Keratinocyte (primary cell): ENCODE measurements around the gene HIP1R. TPM values are rescaled to one million over a fixed set of nuclear protein-coding genes. Genes with fewer than 3 reads are reported as not detected.

ENCODE experiments used
- DNase-seq: peaks from one replicate; pipeline ENCODE4 v3.0.0-alpha.2; 2011; ENCODE audit warnings: low read depth, missing footprints, low spot score
- FAIRE-seq: peaks from 2 replicates; lab custom pipeline; 2011; peaks lifted over from hg19 to GRCh38; lab: Jason Lieb, UNC
- H2AFZ ChIP-seq: 2 replicates; pipeline ENCODE4 v1.6.0; 2012; ENCODE audit warnings: low read length, control low read depth, inconsistent platforms; ENCODE audit not compliant: control insufficient read depth
- H3K27ac ChIP-seq: 2 replicates; pipeline ENCODE4 v1.5.1; 2011; ENCODE audit warnings: low read length; ENCODE audit not compliant: control insufficient read depth, insufficient read depth
- H3K27me3 ChIP-seq: 3 replicates; pipeline ENCODE4 v1.6.0; 2011; ENCODE audit warnings: low read length; ENCODE audit not compliant: control insufficient read depth, insufficient read depth; ENCODE audit errors: extremely low read depth
- H3K36me3 ChIP-seq, 2 experiments: 2 replicates in 1 of 2; 3 replicates in 1 of 2; pipeline ENCODE4 v1.5.1; 2011; ENCODE audit warnings: low read length in 2 of 2, mild to moderate bottlenecking in 1 of 2; ENCODE audit not compliant: control insufficient read depth in 2 of 2, insufficient read depth in 2 of 2; ENCODE audit errors: extremely low read depth in 1 of 2
- H3K4me1 ChIP-seq: 3 replicates; pipeline ENCODE4 v1.5.1; 2011; ENCODE audit warnings: low read length; ENCODE audit not compliant: control insufficient read depth, insufficient read depth; ENCODE audit errors: extremely low read depth
- H3K4me2 ChIP-seq: 3 replicates; pipeline ENCODE4 v1.6.0; 2011; ENCODE audit warnings: low read depth, low read length; ENCODE audit not compliant: control insufficient read depth, insufficient read depth; ENCODE audit errors: extremely low read depth
- H3K4me3 ChIP-seq, 3 experiments: fragments of 200-600 bp in 1 of 3; sonication (generic) in 1 of 3; 2 replicates in 2 of 3; 3 replicates in 1 of 3; pipeline ENCODE4 v1.5.1; 2011 to 2016; ENCODE audit warnings: low read length in 3 of 3, mild to moderate bottlenecking in 3 of 3, control low read depth in 2 of 3, inconsistent platforms in 1 of 3, low read depth in 1 of 3, mixed read lengths in 1 of 3, mixed run types in 1 of 3, moderate library complexity in 1 of 3; ENCODE audit not compliant: control insufficient read depth in 2 of 3, insufficient read depth in 2 of 3; ENCODE audit errors: extremely low read depth in 1 of 3
- H3K79me2 ChIP-seq: 2 replicates; pipeline ENCODE4 v1.6.0; 2012; ENCODE audit warnings: low read length; ENCODE audit not compliant: control insufficient read depth, insufficient read depth
- H3K9ac ChIP-seq: 3 replicates; pipeline ENCODE4 v1.6.0; 2011; ENCODE audit warnings: low read length; ENCODE audit not compliant: control insufficient read depth, insufficient read depth; ENCODE audit errors: extremely low read depth
- H3K9me1 ChIP-seq: 3 replicates; pipeline ENCODE4 v1.6.0; 2011; ENCODE audit warnings: low read length; ENCODE audit not compliant: control insufficient read depth, insufficient read depth; ENCODE audit errors: extremely low read depth
- H3K9me3 ChIP-seq: 2 replicates; pipeline ENCODE4 v1.5.1; 2012; ENCODE audit warnings: low read depth, low read length; ENCODE audit not compliant: control insufficient read depth
- H4K20me1 ChIP-seq: 3 replicates; pipeline ENCODE4 v1.6.0; 2011; ENCODE audit warnings: low read length; ENCODE audit not compliant: control insufficient read depth, insufficient read depth; ENCODE audit errors: extremely low read depth
- CTCF ChIP-seq, 3 experiments: IDR thresholded peaks in 1 of 3; conservative IDR thresholded peaks in 1 of 3; optimal IDR thresholded peaks in 1 of 3; 2 replicates in 2 of 3; 3 replicates in 1 of 3; pipeline versions ENCODE3 to v1.5.1; 2011; ENCODE audit warnings: low read length in 3 of 3, mild to moderate bottlenecking in 3 of 3, moderate library complexity in 2 of 3, control low read depth in 1 of 3, inconsistent platforms in 1 of 3; ENCODE audit not compliant: insufficient read depth in 2 of 3; ENCODE audit errors: extremely low read depth in 1 of 3
- EZH2 ChIP-seq: IDR thresholded peaks from one replicate; pipeline ENCODE4 v1.6.1; 2012; ENCODE audit warnings: inconsistent platforms, mild to moderate bottlenecking, low read length, moderate library complexity
- dilution Hi-C: fragments of 300-500 bp; cut with MboI; formaldehyde crosslinking; loops from one replicate; pipeline ENCODE4 v1.7.0; 2020; ENCODE audit warnings: low sequenced_read_pairs; ENCODE audit not compliant: extremely low pct_ligation_motif_present
- polyA plus RNA-seq, 5 experiments: library from polyadenylated mRNA; depleted of rRNA in 3 of 5; stranded (reverse) in 3 of 5; stranded (forward) in 1 of 5; unstranded in 1 of 5; fragments of >200 nt; gene quantifications; 1 replicate in 1 of 5; 2 replicates in 3 of 5; 3 replicates in 1 of 5; pipeline versions ENCODE4 v1.2.1 to v1.2.3, GENCODE V29; 2011 to 2012; ENCODE audit warnings: missing spikeins in 2 of 5, low read depth in 1 of 5, low replicate concordance in 1 of 5

The HIP1R gene
- polyA plus RNA-seq, 1 donor (not counting 4 experiments of a cell fraction or from before 2014, with no cell fraction given) = 23.0 TPM

- no peak overlapping the region for H3K9ac ChIP-seq
- peak overlapping the region; percentile 26 for H3K27ac ChIP-seq
- H3K27me3 ChIP-seq = no peaks in the 10 kb centered on the region
- TF ChIP-seq EZH2 = no peak
- no peak for TF ChIP-seq CTCF (optimal IDR thresholded peaks at IDR 0.05 in 1 of 3, IDR thresholded peaks at IDR 0.05 in 1 of 3, conservative IDR thresholded peaks at IDR 0.05 in 1 of 3; ENCODE audit: extremely low read depth in 1 of 3, insufficient read depth in 2 of 3, low read length in 3 of 3)
- peaks cover 25 to 41% of the 10 kb centered on the region in 2 experiments for H3K36me3 ChIP-seq
- FAIRE-seq (no peak), DNase-seq (no peak)
- peaks cover 16% of the 10 kb centered on the region for H3K4me1 ChIP-seq
- no peaks in the 10 kb centered on the region for H3K9me1 ChIP-seq
- no peaks in the 10 kb centered on the region for H3K9me3 ChIP-seq
- H3K4me2 ChIP-seq = no peak overlapping the region
- H3K79me2 ChIP-seq = peaks cover 19% of the 10 kb centered on the region
- no peaks in the 10 kb centered on the region for H4K20me1 ChIP-seq
- H2AFZ ChIP-seq = no peak overlapping the region
- dilution Hi-C loops = no loop called here
- no peak overlapping the region for H3K4me3 ChIP-seq
Measured at GRCh38 chr12:122862110-122862634, 26.9 kb downstream of the HIP1R start.

GRCh38 chr12:122862872-122863701 is 27.8 kb downstream of the HIP1R start:
- Histone ChIP-seq H3K4me1 (peaks cover 24% of the 10 kb centered on the region), H2AFZ (no peak overlapping the region), H3K9me1 (no peaks in the 10 kb centered on the region), H3K9me3 (no peaks in the 10 kb centered on the region), H3K9ac (peak overlapping the region; percentile 14), H3K4me3 (no peak overlapping the region), H3K27ac (no peak overlapping the region), H3K36me3 (peaks cover 25 to 38% of the 10 kb centered on the region in 2 experiments), H3K4me2 (peak overlapping the region; percentile 41), H3K27me3 (no peaks in the 10 kb centered on the region), H4K20me1 (no peaks in the 10 kb centered on the region), H3K79me2 (peaks cover 19% of the 10 kb centered on the region)
- dilution Hi-C loops = no loop called here
- TF ChIP-seq CTCF (optimal IDR thresholded peaks at IDR 0.05 in 1 of 3, IDR thresholded peaks at IDR 0.05 in 1 of 3, conservative IDR thresholded peaks at IDR 0.05 in 1 of 3; ENCODE audit: extremely low read depth in 1 of 3, insufficient read depth in 2 of 3, low read length in 3 of 3) = no peak
- no peak for TF ChIP-seq EZH2
- DNase-seq = no peak
- FAIRE-seq = no peak
